Ishikawa (cell line): ENCODE results near the gene EPB41L4B.

Source experiments
- CEBPB ChIP-seq: IDR thresholded peaks from 2 replicates; pipeline ENCODE4 v1.6.1; 2012
- CREB1 ChIP-seq: IDR thresholded peaks from 2 replicates; pipeline ENCODE4 v1.6.1; 2012; ENCODE audit warnings: low read depth
- EGR1 ChIP-seq: IDR thresholded peaks from 2 replicates; pipeline ENCODE4 v1.6.1; 2012
- EP300 ChIP-seq: IDR thresholded peaks from 2 replicates; pipeline ENCODE4 v1.6.1; 2012; ENCODE audit warnings: borderline replicate concordance
- FOXM1 ChIP-seq: IDR thresholded peaks from 2 replicates; pipeline ENCODE4 v1.6.1; 2012; ENCODE audit warnings: low read depth, borderline replicate concordance
- MAX ChIP-seq: IDR thresholded peaks from 2 replicates; pipeline ENCODE4 v1.6.1; 2012
- NFIC ChIP-seq: IDR thresholded peaks from 2 replicates; pipeline ENCODE4 v1.6.1; 2012
- RAD21 ChIP-seq: IDR thresholded peaks from 2 replicates; pipeline ENCODE4 v1.6.1; 2012; ENCODE audit warnings: low read depth
- REST ChIP-seq: IDR thresholded peaks from 2 replicates; pipeline ENCODE4 v1.6.1; 2012; ENCODE audit warnings: low read depth, mild to moderate bottlenecking
- TAF1 ChIP-seq: IDR thresholded peaks from 2 replicates; pipeline ENCODE4 v1.6.1; 2012; ENCODE audit warnings: low read depth, mild to moderate bottlenecking
- TCF12 ChIP-seq: IDR thresholded peaks from 2 replicates; pipeline ENCODE4 v1.6.1; 2012; ENCODE audit warnings: low read depth
- TEAD4 ChIP-seq: IDR thresholded peaks from 2 replicates; pipeline ENCODE4 v1.6.1; 2012
- USF1 ChIP-seq: IDR thresholded peaks from 2 replicates; pipeline ENCODE4 v1.6.1; 2012
- YY1 ChIP-seq: IDR thresholded peaks from 2 replicates; pipeline ENCODE4 v1.6.1; 2012; ENCODE audit warnings: low read depth
- ZBTB7A ChIP-seq: IDR thresholded peaks from 2 replicates; pipeline ENCODE4 v1.6.1; 2012; ENCODE audit warnings: low read depth

The EPB41L4B gene

GRCh38 chr9:109164042-109164441 is 156.8 kb downstream of the EPB41L4B start:
- TF ChIP-seq NFIC (no peak), CREB1 (no peak), CEBPB (no peak), EGR1 (no peak), YY1 (no peak), TCF12 (no peak), TAF1 (no peak), FOXM1 (no peak), ZBTB7A (no peak), RAD21 (no peak), REST (no peak), EP300 (no peak), MAX (no peak), TEAD4 (no peak), USF1 (no peak)

- TF ChIP-seq MAX (no peak), EP300 (no peak), USF1 (no peak), REST (no peak), CREB1 (no peak), RAD21 (no peak), TCF12 (no peak), TAF1 (no peak), EGR1 (no peak), CEBPB (no peak), TEAD4 (no peak), NFIC (no peak), ZBTB7A (no peak), FOXM1 (no peak), YY1 (no peak)
These were observed 157.7 kb downstream of the EPB41L4B start for GRCh38 chr9:109163194-109163593.

- TF ChIP-seq REST (no peak), USF1 (no peak), YY1 (no peak), NFIC (no peak), TCF12 (no peak), EGR1 (no peak), FOXM1 (no peak), TAF1 (no peak), CEBPB (no peak), CREB1 (no peak)
These were observed 158.2 kb downstream of the EPB41L4B start for GRCh38 chr9:109162677-109163076.

GRCh38 chr9:109161471-109161870 is 159.4 kb downstream of the EPB41L4B start:
- TF ChIP-seq ZBTB7A (no peak), EP300 (no peak), EGR1 (no peak), TCF12 (no peak), FOXM1 (no peak)

GRCh38 chr9:109159583-109159982 is 161.3 kb downstream of the EPB41L4B start:
- TF ChIP-seq YY1: no peak
- no peak for TF ChIP-seq EGR1
- no peak for TF ChIP-seq TAF1
- TF ChIP-seq RAD21: no peak
- TF ChIP-seq TCF12: no peak
- TF ChIP-seq CEBPB: no peak
- TF ChIP-seq REST: no peak
- no peak for TF ChIP-seq NFIC
- no peak for TF ChIP-seq FOXM1
- no peak for TF ChIP-seq EP300
- TF ChIP-seq CREB1: no peak
- TF ChIP-seq MAX: no peak
- TF ChIP-seq USF1: no peak
- no peak for TF ChIP-seq TEAD4
- no peak for TF ChIP-seq ZBTB7A
